GM19463 (cell line): ENCODE data around the gene GFRA4.

Experiments used
- ATAC-seq: cut with Tn5 transposase; IDR thresholded peaks from one replicate; pipeline ENCODE4 v1.9.1; 2021; ENCODE audit warnings: mild to moderate bottlenecking, moderate library complexity; ENCODE audit not compliant: unreplicated experiment

Gene GFRA4

GRCh38 chr20:3674995-3675900, 12.0 kb upstream of the GFRA4 start:
- ATAC-seq, result no peak

GRCh38 chr20:3674447-3674846, 11.2 kb upstream of the GFRA4 start:
- no peak for ATAC-seq

- ATAC-seq, result no peak
Observed at GRCh38 chr20:3673221-3674070, 10.2 kb upstream of the GFRA4 start.

GRCh38 chr20:3672547-3673171, 9.5 kb upstream of the GFRA4 start:
- no peak for ATAC-seq

- no peak for ATAC-seq
Observed at GRCh38 chr20:3671986-3672546, 8.9 kb upstream of the GFRA4 start.

GRCh38 chr20:3670945-3671344, 7.7 kb upstream of the GFRA4 start:
- ATAC-seq, result no peak

GRCh38 chr20:3670511-3670910, 7.3 kb upstream of the GFRA4 start:
- no peak for ATAC-seq

GRCh38 chr20:3669710-3670367, 6.6 kb upstream of the GFRA4 start:
- no peak for ATAC-seq

GRCh38 chr20:3667434-3668037, 4.3 kb upstream of the GFRA4 start:
- no peak for ATAC-seq

- ATAC-seq, result no peak
Observed at GRCh38 chr20:3663858-3664257, 659 bp upstream of the GFRA4 start.

- no peak for ATAC-seq
Observed at GRCh38 chr20:3661814-3662665, 1.2 kb downstream of the GFRA4 start.

GRCh38 chr20:3661060-3661813, 2.0 kb downstream of the GFRA4 start:
- no peak for ATAC-seq

- ATAC-seq, result no peak
Observed at GRCh38 chr20:3660262-3661059, 2.7 kb downstream of the GFRA4 start.

- no peak for ATAC-seq
Observed at GRCh38 chr20:3659492-3660261, 3.5 kb downstream of the GFRA4 start.

GRCh38 chr20:3658716-3659491, 4.3 kb downstream of the GFRA4 start:
- peak; percentile 93 for ATAC-seq

- ATAC-seq, result no peak
Observed at GRCh38 chr20:3658019-3658715, 5.0 kb downstream of the GFRA4 start.
